HG02571 (cell line): Measurements from ENCODE around the gene APBA2.

ENCODE experiments used
- ATAC-seq: cut with Tn5 transposase; IDR thresholded peaks from one replicate; pipeline ENCODE4 v1.9.1; 2021; ENCODE audit warnings: mild to moderate bottlenecking, moderate library complexity; ENCODE audit not compliant: unreplicated experiment

APBA2 gene

GRCh38 chr15:29113336-29114220 lies 227.8 kb downstream of the APBA2 start:
- no peak for ATAC-seq

GRCh38 chr15:29114221-29115092 lies 228.7 kb downstream of the APBA2 start:
- ATAC-seq = no peak

- ATAC-seq = no peak
These were observed 229.6 kb downstream of the APBA2 start for GRCh38 chr15:29115093-29115991.

- ATAC-seq = no peak
These were observed 231.4 kb downstream of the APBA2 start for GRCh38 chr15:29116970-29117700.

GRCh38 chr15:29117778-29118177 lies 232.0 kb downstream of the APBA2 start:
- no peak for ATAC-seq

- no peak for ATAC-seq
These were observed 234.1 kb downstream of the APBA2 start for GRCh38 chr15:29119847-29120246.

GRCh38 chr15:29120593-29121368 lies 235.0 kb downstream of the APBA2 start:
- ATAC-seq = no peak

GRCh38 chr15:29121369-29121656 lies 235.5 kb downstream of the APBA2 start:
- no peak for ATAC-seq

- no peak for ATAC-seq
These were observed 236.1 kb downstream of the APBA2 start for GRCh38 chr15:29121907-29122306.

- ATAC-seq = no peak
These were observed 236.7 kb downstream of the APBA2 start for GRCh38 chr15:29122506-29122905.

- ATAC-seq = no peak
These were observed 237.4 kb downstream of the APBA2 start for GRCh38 chr15:29123171-29123570.

GRCh38 chr15:29123991-29124390 lies 238.2 kb downstream of the APBA2 start:
- no peak for ATAC-seq

- no peak for ATAC-seq
These were observed 239.0 kb downstream of the APBA2 start for GRCh38 chr15:29124581-29125381.

- ATAC-seq = no peak
These were observed 239.8 kb downstream of the APBA2 start for GRCh38 chr15:29125382-29126207.

- no peak for ATAC-seq
These were observed 240.4 kb downstream of the APBA2 start for GRCh38 chr15:29126208-29126536.

- no peak for ATAC-seq
These were observed 241.2 kb downstream of the APBA2 start for GRCh38 chr15:29126821-29127461.
